GM21576 (cell line): ENCODE results near the gene DIDO1.

Experiments
- ATAC-seq: cut with Tn5 transposase; IDR thresholded peaks from one replicate; pipeline ENCODE4 v1.9.1; 2021; ENCODE audit warnings: mild to moderate bottlenecking, moderate library complexity; ENCODE audit not compliant: unreplicated experiment

The DIDO1 gene

DNA sequence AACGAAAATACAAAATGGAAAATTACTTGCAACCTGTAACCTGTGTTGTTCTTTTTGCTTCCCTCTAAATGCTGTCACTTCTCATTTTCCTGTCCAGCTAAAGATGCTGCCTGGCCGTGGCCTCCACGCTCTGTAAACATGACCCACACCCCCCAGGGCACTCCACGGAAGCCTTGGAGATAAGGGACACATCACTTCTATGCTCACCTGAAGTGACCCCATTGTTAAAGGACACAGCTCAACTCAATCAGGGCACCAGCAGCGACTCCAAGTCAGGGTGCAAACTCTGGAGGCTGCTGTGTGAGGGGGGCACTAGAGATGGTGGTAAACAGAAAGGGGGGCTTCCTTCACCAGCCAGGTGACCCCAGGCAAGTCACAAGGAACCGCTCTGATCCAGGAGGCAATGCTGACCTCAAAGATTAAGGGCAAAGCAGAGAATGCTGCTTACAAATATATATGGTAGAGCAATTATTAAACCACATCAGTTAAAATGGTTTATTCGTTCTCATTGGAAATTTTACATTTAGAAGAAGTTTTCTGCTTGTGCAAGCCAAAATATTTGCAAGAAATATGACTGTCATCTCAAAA, 13.2 kb downstream of the DIDO1 start:
- no peak for ATAC-seq

DNA sequence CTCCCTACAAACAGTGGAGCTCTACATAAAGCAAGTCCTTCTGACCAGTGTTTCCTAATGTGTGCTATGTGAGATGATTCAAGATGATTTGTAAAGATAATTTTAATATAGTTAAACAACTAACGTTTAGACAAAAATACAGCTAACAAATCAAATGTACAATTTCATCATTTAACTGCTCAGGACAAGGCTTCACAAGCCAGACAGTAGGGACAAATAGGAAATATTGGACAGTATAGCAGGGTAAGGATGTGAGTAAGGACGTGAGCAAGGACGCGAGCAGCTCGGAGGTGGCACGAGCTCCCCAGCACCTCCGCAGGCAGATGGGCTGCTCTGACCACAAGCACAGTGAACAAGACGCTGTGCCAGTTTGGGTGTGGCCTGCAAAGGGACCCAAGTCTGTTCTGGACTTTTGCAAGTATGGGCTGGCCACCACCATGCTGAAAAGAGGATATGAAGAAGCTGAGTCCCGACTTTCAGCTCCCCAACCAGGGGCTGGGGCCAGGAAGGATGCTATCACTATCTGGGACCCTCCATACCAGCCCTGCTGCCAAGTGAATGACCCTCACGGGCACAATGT, 14.5 kb downstream of the DIDO1 start:
- ATAC-seq = no peak

DNA sequence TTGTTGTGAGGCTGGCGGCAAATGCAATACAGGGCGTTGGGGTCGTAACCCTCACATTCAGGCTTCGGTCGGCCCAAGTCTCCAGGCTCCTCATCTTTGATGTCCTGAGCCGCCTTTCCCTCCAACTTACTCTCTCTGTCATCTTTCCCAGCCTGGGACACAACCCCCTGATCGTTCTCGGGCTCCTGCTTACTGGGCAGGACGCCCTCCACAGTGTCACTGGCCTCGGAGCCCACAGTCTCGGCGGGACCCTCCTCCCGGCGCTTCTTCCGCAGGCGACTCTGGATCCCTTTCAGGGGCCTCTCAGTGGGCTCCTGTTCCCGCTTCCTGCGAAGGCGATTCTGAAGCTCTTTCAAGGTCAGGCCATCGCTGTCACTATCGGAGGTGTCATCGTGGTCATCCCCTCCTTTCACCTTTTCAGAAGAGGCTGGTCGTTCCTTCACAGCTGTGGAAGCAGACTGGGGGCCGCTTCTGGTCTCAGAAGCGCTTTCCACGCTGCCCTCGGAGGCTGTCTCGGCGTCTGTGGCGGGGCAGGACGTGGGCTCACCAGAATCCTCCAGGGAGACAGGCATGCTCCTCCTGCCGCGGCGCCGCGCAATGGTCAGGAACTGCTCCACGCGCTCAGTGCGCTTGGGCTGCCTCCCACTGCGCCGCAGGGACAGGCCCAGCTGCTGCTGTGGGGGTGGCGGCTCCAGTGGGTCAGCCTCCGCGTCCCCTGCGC, 15.4 kb downstream of the DIDO1 start:
- ATAC-seq = no peak

DNA sequence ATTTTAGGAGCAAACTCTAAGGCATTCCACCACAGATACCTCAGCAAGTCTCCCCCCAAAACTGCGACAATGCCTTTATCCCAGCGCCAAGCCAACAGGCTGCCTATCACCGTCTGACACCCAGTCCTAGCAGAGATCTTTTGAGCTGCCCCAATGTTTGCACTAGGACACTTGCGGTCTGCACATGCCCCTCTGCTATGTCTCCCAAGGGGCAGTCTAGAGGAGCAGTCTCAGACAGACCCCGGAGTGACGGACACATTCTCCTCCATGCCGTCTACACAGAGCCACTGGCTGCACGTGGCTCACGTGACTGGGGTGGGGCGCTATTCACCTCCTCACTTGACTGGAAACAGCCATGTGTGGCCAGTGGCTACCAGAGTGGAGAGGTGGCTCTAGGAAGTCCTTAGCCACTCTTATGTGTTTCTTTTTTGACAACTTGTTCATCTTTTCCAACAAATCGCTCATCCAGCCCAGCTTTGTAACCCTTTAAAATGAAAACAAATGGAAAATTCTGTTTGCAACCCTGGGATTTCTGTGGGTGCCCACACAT, 16.0 kb downstream of the DIDO1 start:
- ATAC-seq = no peak

DNA sequence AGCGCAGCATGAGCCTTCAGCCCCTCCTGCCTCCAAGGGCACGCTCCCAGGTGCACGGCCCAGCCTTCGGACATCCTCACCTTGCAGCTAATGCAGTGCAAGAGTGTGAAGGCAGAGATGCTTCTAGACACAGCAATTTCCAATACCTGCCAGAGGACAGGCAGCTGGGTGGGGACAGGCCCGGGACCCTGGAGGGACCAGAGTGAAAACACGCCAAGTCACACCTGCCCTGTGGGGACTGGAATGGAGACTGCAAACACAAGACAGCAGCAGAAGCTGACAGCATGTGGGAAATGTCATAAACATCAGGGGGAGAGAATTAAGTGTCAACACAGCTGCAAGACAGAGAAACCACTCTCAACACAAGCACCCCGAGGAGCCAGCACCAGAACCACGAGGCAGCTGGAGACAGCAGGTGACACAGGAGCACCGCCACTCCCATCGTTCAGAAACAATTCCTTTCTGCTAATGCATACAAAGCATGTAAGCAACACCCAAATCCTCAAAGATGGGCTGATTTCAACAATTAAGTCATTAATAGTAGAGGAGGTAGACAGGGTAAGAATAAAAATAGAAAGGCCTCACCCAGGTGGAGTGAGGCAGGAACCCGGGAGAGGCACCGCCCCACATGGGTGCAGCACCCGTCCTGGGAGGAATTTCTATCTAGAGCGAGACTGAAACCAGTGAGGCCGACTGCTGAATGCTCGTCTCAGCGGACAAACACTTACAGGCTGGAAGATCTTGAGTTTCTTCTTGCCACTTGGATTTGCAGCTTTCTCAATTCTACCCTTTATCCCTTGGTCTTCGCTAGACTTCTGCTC, 17.1 kb downstream of the DIDO1 start:
- no peak for ATAC-seq

DNA sequence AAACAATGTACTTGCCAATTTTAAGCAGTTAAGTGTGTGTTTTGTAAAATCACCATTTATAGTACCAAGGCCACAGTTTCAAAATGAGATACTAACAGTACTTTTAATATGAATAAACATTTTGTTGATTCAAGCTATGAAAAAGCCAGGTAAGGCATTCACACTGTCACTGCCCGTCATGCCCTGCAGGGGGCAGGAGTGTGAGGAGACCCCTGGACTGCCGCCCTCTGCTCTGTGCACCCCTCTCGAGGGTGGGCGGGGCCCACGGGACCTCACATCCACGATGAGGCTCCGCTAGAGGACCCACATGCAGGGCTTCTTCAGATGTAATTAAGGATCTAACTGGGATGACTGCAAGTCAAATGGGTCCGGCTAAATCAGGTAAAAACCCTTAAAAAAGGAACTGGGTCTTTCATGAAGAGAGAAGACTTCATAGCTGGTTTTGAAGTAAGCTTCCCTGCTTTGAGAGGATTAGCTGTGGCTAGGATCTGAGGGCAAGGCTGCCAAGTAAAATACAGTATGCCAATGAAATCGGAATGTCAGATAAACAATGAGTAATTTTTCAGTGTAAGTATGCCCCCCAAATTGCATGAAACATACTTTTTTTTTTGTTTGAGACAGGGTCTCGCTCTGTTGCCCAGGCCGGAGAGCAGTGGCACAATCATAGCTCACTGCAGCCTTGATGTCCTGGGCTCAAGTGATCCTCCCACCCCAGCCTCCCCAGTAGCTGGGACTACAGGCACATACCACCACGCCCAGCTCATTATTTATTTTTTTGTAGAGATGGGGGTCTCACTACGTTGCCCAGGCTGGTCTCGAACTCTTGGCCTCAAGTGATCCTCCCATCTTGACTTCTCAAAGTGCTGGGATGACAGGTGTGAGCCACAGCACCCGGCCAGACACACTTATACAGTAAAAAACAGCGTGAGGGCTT, 18.7 kb downstream of the DIDO1 start:
- ATAC-seq = no peak

DNA sequence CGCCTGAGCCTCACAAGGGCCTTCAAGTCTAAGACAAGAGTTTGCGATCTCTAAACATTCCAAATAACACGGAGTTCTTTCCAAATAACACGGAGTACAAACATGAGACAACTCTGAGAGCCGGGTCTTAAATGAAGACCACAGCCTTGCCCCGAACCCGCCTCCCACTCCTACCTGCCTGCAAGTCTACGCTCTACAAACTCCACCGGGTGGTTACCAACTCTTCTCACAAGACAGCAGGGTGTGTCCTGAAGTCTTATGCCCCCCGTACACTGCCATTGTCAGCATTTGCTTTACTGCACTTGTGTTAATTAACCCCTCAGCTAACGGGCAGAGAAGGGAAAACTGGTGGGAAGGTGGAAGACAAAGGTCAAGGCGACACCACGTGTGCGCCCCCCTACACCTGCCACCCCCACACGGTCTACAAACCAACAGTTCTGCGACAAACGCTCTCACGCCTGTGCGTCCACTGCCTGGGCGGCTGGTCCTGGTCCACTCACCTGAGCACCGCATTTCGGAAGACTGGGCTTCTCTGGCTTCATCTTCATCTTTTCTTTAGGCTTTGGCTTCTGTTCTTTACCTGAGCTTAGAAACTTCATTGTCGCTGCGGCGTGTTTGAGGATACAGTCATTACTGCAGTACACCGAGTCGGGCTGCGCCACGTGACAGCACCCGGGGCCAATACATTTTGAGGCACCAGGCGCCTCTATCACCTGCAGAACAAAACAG, 19.5 kb downstream of the DIDO1 start:
- ATAC-seq = no peak

DNA sequence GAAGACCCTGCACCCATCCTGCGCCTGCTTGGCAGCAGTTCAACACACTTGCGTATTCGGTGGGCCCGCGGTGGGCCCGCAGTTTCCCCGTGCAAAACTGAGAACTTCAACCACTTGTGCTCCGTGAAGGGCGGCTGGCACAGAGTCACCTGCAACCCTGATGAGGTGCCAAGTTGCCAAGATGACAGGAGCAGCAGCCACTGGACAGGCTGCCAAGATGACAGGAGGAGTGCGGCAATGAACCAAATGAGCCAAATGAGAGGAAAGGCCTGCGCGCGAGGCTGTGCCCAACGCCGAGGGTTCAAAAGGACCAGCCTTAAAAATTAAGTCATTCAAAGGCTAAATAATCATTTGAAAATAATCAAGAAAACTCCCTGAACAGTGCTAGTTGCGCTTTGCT, 20.1 kb downstream of the DIDO1 start:
- no peak for ATAC-seq

DNA sequence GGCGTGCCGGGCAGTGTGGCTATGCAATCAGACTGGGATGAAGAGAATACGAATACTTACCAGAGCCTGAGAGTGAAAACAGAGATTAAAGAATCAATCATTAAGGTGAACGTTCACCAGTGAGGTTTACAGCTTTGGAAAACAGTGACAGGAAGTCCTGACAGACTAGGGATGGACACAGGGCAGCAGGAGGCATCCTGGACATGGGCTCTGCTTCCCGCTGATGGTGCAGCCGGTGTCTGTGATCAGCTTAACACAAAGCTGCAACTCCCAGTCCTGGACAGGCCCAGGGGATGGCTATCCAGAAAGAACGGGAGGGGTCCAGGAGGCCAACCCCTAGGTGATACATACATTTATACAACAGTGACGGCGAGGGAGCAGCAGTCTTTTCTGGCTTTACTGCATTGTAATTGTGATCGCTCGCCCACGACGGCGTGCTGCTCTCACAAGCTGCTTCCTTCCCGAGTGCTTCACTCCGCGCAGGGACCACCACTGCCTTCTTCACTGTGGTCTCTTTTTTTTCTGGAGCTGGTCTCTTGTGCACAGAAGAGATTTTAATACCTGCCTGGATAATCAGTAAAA, 20.7 kb downstream of the DIDO1 start:
- ATAC-seq = no peak

DNA sequence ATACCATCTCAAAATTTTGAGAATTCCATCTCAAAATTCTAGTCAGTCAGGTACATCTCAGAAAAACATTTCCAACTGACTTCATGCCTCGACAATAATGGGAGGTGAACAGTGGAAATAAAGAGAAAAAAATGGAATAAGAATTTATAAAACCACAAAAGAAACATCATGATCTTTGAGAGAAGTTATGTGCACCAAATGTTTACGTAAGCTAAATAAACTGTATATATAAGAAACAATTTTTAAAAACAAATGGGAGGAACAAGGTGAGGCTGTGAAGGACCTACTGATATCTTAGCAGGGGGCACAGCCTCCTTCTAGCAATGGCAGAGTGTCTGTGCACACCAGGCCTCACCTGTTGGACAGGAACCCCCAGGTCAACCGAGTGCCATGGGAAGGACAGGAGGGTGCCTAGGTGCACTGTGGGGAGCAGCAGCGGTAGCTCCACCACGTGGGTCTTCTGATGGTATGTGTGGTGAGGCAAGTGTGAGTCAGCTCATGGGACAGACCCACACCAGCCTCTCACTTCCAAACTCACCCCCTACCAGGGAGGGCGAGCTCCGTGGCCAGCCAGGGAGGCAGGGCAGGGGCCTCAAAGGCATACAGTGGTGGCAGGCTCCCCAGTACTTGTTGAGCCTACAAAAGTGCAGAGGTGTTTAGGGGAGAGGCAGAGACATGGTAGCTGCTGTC, 23.2 kb downstream of the DIDO1 start:
- no peak for ATAC-seq

DNA sequence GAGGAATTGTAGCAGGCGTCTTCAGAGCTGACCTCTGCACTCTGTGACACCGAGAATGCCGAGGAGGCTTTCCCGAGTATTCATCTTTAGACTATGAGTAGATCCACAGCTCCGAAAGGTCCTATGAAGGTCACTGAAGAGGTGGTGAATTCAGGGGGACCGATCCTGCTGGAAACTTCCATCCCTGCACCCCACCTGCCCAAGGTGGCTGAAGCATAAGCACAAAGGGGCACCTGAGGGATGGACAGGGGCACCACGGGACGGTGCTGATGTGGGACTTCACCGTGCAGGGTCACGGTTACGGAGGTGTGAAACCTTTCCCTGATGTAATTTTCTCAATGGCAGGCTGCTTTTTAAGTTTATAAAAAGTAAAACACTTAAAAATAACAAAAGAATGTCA, 24.4 kb downstream of the DIDO1 start:
- ATAC-seq = no peak

DNA sequence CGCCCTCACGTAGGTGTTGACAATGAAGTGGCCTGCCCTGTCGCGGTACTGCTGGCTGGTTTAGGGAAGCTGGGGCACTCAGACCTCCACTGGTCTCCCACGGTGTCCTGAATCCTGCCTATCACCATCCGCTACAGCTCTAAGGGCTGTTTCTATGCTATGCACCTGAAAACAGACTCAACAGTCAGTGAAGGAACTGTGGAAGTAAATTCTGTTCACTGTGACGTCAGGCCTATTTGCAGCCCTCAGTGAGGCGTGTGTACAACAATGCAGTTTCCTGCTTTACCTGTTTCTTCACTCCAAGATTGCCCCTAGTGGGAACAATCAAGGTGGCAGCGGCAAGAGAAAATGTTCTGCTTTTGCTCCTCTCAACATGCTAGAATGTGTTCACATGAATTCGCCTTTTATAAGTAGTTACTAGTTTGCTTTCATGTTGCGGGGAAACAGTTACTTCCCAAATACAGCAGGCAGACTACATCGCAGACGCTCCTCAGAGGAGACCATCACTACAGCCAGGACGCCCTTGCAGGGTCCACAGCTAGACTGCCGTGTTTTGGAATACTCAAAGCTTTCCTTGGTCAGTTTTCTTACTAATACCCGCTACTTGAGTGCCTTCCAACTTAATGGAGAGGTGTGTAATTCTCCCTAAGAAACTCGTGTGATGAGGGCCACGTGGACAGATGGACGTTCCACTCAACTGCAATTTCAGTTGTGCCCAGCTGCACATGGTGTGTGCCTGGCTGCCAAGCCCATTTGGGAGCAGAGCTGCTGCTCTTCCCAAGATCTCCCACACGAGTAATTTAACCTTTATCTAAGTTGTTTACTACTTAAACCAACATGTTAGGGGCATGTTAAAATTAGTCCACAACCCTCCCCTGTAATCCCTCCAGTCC, 25.4 kb downstream of the DIDO1 start:
- no peak for ATAC-seq

DNA sequence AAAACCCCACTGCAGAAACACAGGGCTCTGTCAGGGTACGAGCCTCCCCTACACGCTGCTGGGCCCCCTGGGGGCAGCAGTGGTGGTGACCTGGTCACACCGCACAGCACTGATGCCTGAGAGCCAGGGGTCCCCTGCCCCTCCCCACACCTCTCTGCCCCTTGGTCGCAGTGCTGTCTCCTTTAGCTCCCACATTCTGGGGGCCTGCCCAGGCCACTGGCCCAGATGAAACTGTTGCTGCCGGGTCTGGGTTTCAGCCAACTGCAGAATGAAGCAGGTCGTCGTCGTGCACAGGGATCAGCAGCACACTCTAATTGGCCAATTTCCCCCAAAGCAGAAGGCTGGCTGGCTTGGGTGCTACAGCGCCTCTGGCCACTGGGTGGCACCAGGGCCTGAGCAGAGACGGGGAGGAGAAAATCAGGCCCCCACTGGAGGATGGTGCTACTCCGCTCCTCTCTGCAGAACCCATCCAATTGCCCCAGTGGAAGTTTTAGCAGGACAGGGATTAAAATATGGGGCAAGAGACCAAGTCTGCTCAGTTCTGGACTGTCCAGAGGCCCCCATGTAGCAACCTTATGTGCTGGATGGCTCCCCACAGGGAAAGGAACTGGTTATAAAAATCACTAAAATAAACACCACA, 26.1 kb downstream of the DIDO1 start:
- ATAC-seq = peak; percentile 62

DNA sequence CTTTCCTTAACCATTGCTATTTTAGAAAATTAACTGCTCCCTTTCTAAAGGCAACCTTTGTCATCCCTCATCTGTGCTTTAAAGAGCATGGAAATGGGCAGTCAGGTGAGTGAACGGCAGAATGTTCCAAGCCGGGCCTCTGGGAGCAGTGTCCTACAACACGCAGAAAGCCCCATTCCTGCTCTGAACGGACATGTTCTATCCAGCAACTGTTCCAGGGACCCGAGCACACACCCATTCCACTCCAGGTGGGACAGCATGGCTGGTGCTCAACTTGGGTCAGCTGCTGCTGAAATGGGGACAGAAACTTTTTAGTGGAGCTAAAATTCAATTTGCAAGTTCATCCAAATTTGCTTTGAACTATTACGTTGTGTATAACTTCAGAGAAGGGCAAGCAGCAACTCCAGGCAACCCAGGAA, 26.7 kb downstream of the DIDO1 start:
- ATAC-seq = no peak

DNA sequence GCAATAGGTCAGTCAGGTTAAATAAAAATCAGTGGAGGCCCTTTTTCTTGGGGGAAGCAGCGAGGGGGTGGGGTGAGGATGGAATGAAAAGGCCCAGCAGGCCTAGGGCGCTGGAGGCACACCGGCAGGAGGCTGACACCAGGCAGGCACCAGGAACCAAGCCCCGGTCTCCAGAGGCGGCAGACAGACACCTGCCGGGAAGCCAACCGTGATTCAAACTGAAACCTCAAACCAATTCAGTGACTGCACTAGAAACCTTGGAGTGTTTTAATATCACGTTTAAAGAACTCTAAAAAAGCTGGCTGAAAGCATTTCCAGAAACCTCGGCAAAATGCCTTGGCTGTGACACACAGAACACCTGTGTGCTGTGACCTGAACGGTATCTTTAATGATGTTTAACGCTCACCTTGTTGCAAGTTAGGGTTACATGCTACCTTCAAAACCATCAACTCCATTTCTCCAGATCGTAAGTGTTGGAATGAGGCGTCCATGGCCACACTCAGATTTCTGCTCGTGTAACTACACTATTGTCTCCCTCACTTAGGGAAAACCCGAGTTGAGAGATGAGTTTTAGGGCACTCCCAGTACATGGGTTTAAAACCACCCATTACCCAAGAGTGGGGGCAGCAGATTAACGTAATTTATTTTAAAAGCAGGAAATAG, 27.2 kb downstream of the DIDO1 start:
- no peak for ATAC-seq

DNA sequence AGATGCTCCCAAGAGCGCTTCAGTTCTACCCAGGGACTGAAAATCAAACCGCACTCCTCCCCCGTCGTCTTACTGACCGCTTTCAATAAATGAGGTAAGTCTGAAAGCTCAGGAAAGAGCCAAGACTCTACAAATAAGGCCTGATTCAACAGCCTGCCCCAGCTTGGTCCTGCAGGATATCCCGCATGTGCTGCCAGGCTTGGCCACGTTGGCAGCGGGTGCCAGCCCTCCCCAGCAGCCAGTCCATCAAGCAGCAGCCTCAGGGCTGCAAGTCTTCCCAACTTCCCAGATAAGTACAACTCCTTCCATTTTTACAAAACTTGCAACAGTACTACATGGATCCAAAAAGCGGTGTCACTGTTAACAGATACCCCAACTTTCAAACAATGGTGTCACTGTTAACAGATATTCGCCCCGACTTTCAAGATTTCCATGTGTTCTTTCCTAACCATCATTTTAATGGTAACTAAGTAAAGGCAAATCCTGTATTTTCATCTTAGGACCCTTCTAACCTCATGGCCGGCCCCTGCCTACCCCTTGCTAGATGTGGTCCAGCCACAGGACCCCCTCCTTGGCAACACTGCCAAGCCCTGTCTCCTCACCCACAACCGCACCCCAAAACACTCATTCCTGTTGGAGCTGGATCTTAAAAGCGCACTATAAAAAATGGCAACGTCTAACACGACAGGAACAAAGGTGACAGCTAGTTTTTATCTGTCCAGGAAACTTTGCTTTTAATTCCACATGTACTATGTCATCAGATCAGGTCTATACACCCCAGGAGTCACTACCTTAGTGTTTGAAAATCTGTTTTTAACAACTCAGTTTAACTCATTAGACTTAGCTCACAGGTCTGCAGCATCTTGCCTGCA, 28.0 kb downstream of the DIDO1 start:
- ATAC-seq = no peak
